ENCODE data around the gene PLCB2.

The PLCB2 gene

DNA sequence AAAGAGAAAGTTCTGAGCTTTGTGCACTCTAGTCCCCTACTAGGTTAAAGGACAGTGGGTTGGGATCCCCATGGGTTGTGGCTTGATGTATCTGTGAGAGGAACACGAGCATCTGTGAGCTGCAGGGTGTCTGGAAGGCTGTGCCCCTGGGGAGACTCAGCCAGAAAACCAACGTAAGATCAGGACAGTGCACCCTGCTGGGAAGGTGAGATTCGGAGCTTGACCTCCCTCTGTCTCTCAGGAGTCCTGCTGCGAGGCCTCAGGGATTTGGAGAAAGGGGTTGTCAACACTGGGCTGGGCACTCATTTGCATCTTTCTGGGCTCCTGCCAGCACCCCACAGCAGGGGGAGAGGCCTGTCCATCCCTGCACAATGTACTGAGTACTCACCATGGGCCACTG lies 40.1 kb downstream of the PLCB2 start:
- no peak for DNase-seq

DNA sequence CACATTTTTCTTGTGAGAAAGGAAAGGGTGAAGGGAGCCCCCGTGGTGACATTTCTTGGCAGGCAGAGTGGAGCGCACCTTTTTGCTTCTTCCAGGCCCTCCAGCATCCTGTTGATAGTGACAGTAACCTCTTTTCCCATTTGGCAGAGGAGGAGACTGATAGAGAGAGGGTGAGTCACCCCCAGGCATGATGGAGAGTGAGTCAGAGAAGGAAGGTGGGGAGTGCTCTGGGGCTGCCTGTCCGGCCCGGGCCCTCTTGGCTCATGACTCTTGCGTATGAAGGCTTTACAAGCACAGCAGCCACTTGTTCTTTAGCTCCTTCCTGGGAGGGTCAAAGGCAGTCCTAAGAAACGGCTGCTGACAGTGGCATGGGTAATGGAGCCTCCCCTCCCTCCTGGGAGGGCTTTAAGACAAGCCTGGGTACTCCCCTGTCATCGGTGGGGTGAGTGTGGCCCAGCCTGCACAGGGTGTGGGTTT lies 40.9 kb downstream of the PLCB2 start:
- no peak for DNase-seq

- DNase-seq: no peak
Measured at GRCh38 chr15:40265875-40266274, 41.9 kb downstream of the PLCB2 start.

DNA sequence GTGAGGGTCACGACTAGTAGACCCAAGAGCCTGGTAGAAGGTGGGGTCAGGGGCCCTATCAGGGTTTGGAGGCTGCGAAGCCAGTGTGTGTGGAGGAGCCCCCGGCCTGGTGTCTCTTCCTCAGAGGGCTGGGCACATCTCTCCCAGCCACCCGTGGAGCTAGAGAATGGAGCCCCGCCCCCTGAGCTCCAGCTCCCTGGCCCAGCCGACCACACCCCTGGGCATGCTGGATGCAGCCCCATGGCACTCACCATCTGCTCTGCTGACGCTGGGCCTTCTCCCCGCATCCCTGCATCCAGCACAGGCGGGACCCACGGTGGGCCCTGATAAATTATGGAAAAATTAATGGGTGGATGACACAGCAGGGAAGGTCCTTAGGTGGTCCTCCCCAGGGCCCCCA lies 42.4 kb downstream of the PLCB2 start:
- DNase-seq: no peak

GRCh38 chr15:40264321-40265153 lies 43.2 kb downstream of the PLCB2 start:
- DNase-seq: no peak

DNA sequence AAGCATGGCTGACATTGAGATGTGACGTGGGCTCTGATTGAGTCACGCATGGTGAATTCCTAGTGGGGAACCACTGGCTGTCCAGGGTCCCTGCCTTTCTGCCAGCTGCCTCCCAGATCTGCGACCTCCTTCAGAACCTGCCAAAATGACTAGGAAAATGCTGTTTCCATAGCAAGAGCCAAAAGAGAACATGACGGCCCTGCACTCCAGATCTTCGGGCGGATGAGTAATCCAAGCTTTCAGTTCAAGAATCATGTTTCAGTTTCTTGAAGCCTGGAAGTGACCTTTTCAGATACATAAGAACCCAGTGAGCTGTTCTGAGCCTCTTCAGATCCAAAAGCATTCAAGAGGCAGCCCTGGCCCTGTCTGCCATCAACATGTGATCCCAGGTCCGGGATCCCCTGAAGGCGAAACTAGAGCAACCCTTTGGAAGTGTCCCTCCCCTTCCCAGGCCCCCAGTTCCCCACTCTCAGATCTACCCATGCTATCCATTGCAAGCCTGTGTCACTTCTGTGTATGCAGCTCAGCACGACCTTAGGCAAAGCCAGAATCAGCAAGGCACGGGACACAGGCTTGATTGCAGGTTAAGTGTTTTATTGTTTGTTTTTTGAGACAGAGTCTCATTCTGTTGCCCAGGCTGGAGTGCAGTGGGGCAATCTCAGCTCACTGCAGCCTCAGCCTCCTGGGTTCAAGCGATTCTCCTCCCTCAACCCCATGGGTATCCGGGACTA lies 44.5 kb downstream of the PLCB2 start:
- DNase-seq: no peak

DNA sequence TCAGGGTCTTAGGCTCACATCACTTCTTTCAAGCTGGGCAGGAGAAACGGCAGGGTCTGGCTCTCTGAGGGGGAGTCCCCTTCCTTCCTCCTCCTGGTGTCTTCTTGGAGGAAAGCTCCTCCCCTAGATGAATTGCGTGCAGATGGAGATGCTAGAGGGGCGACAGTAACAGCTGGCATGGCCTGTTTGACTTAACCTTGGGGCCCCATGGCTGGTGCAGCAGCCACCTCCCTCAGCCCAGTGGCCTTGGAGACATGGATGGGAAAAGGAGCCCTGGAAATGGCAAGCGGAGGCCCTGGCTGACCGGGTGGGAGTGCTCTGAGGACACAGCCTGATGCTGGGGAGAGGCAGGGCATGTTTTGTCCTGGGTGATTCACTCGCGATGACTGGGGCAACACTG lies 48.7 kb downstream of the PLCB2 start:
- no peak for DNase-seq

DNA sequence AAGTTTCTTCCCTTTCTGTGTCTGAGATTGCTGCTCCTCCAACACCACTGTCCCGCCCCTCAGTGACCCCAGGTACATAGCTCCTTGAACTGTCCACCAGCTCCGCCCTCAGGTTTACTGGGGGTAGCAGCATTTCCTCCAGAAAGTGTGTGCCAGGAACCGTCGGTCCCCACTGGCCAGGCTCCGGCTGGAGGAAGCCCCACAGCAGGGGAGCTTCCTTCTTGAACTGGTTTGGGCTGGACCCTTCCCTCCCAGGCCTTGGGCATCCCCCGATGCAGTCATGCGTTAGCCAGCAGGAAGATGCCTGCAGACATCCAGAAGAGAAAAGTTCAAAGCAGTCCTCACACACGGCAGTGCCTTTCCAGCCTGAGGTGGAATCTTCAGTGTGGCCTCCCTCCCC lies 49.2 kb downstream of the PLCB2 start:
- no peak for DNase-seq

GRCh38 chr15:40257656-40258450 lies 49.9 kb downstream of the PLCB2 start:
- DNase-seq: no peak

DNA sequence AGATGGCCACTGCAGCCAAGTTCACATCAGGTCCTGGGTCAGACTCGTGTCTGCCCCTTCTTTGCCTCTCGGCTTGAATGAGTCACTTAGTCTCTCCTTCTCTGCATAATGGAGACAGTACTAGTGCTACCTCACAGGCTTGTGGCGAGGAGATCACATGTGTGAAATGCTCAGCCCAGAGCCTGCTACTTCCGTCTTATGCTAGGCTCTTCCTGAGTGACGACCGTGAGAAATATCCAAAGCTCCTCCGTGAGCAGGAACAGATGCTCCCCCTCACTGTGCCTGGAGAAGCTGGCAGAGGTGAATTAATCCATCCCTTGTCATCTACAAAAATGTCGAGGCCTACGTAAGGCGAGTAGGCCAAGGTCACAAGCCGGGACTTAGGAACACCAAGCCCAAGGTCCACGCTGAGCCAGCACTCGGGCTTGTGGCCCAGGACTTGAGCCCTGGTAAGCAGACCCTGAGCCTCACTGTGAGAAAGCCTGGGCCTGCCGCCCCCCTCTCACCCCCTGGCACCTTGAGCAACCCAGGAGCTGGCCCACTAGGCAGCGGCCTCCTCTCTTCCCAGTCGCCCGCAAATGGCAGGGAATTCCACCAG lies 51.0 kb downstream of the PLCB2 start:
- no peak for DNase-seq

DNA sequence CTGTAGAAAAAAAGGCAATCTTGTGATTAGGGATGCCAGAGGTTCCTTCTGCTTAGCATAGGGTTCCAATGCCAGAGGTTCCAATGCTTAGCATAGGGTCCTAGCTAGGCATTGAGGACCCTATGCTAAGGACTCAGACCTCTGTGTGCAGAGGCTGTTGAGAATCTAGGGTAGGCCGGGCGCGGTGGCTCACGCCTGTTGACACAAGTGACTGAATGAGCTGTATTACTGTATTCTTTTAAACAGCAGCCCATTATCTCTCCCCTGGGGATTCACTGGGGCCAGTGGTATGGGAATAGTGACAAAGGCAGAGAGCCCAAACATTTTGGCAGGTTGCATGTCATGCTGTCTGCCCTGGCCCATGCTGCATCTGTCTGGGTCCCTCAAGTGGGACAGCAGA lies 52.7 kb downstream of the PLCB2 start:
- no peak for DNase-seq

DNA sequence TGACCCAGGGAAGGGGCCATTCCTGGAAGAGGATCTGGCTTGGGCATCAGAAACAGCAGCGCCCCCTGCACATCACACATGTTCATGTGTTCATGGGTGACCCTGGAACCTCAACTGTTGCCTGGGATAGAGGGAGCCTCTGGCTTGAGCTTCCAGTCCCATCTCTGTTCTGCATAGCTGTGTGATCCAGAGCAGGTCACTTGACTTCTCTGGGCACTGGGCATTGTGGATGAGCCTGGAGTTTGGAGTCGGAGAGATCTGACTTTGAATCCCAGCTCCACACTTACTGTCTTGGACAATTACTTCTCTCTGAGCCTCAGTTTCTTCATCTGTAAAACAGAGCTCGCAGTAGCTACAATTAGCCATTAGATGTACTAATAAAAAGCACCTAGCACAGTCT lies 53.3 kb downstream of the PLCB2 start:
- DNase-seq: no peak

- DNase-seq: no peak
Measured at GRCh38 chr15:40253167-40253790, 54.5 kb downstream of the PLCB2 start.

- peak; percentile 9 for DNase-seq
Measured at GRCh38 chr15:40252438-40253166, 55.1 kb downstream of the PLCB2 start.

DNA sequence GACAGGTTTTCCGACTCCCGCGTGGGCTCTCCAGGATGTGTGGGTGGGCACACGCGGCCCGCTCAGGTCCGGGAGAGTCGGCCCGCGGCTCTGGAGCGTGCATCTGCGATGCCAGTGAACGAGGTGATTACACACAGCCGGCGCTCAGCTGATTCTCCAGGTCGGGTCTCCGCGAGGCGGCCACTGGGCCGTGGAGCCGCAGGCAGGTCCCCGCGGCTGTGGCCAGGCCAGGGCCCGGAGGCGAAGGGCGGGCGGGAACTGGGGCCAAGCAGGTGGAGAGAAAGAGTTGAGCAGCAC lies 55.6 kb downstream of the PLCB2 start:
- DNase-seq: no peak

- no peak for DNase-seq
Measured at GRCh38 chr15:40251486-40252140, 56.1 kb downstream of the PLCB2 start.

- no peak for DNase-seq
Measured at GRCh38 chr15:40250771-40251483, 56.8 kb downstream of the PLCB2 start.

- no peak for DNase-seq
Measured at GRCh38 chr15:40250304-40250656, 57.5 kb downstream of the PLCB2 start.

DNA sequence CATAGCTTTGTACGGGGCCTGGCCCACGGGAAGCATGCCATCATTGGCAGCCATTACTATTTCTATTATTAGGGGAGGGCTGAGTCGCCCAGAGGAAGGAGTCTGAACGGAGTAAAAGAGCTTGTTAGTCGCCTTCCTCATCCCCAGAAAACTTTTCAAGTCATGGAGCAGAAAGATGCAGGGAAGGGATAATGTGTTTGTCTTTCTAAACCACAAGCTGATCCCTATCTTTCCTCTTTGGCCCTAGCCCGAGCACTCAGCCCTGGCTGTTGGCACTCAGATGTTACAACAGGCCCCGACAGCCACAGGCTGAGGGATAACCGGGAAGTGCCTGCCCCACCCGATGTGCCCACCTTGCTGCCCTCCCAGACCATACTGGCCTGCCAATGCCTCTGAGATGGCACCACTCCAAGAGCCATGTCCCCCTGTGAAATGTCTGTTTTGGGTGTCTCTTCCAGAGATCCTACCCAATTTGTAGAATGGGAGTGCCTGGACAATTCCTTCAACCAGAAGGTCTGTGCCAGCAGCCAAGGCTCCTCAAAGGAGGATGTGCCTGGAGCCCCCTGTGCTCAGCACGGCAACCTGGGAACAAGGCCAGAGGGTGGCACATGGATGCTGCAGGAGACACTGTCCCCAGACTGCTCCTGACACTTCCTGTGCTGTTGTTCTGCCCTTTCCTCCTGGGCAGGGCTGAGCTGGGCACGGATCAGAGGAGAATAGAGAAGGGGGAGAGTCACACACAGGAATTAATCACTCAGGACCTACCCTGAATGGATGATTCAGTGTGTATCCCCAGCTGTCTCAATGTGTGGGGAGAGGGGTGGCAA lies 58.0 kb downstream of the PLCB2 start:
- DNase-seq: no peak

Measured in CD4-positive, alpha-beta T cell treated with Interleukin-17A for 4 hours (primary cell).